ENCODE results near the gene TGFBR3L. TPM values are rescaled to one million over a fixed set of nuclear protein-coding genes. Genes with fewer than 3 reads are reported as not detected.

TGFBR3L gene
- polyA plus RNA-seq, 1 donor (not counting 4 experiments of a cell fraction or from before 2014, with no cell fraction given): 0.28 TPM

DNA sequence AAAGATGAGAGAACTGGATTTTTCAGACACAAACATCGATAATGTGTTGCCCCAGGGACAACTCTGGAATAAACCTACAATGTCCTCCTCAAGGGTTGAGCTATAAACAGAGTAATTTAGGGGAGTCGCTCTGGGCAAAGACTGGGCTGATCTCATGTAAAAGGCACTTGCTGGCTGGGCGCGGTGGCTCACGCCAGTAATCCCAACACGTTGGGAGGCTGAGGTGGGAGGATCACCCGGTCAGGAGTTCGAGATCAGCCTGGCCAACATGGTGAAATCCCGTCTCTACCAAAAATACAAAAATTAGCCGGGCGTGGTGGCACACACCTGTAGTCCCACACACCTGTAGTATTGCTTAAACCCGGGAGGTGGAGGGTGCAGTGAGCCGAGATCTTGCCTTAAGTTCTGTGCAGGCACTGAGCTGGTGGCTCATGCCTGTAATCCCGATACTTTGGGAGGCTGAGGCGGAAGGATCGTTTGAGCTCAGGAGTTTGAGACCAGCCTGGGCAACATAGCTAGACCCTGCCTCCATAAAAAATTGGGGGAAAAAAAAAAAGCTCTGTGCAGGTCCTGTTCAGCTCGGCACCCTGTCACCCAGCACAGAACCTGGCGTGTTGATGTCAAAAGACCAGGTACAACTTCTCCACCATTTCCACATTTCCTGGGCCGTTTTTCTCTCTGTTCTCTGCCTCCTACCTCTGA lies 27.4 kb downstream of the TGFBR3L start:
- DNase-seq (ENCODE audit: low read depth, low spot score) (no peak), FAIRE-seq (no peak)
- dilution Hi-C loops (cut with MboI; ENCODE audit: extremely low pct_ligation_motif_present, low sequenced_read_pairs): no loop called here
- Histone ChIP-seq H3K4me3 (ENCODE audit: control insufficient read depth in 2 of 3, extremely low read depth in 1 of 3, insufficient read depth in 2 of 3, low read depth in 1 of 3, low read length in 3 of 3) (peak overlapping the region in 2 of 3 experiments; percentile 92 to 100), H4K20me1 (ENCODE audit: control insufficient read depth, extremely low read depth, insufficient read depth, low read length) (no peaks in the 10 kb centered on the region), H3K79me2 (ENCODE audit: control insufficient read depth, insufficient read depth, low read length) (peaks cover 32% of the 10 kb centered on the region), H2AFZ (ENCODE audit: control insufficient read depth, low read length) (no peak overlapping the region), H3K27ac (ENCODE audit: control insufficient read depth, insufficient read depth, low read length) (no peak overlapping the region), H3K4me2 (ENCODE audit: control insufficient read depth, extremely low read depth, insufficient read depth, low read depth, low read length) (peak overlapping the region; percentile 82), H3K36me3 (ENCODE audit: control insufficient read depth in 2 of 2, extremely low read depth in 1 of 2, insufficient read depth in 2 of 2, low read length in 2 of 2) (peaks cover 10 to 27% of the 10 kb centered on the region in 2 experiments), H3K9me1 (ENCODE audit: control insufficient read depth, extremely low read depth, insufficient read depth, low read length) (no peaks in the 10 kb centered on the region), H3K9me3 (ENCODE audit: control insufficient read depth, low read depth, low read length) (no peaks in the 10 kb centered on the region), H3K4me1 (ENCODE audit: control insufficient read depth, extremely low read depth, insufficient read depth, low read length) (peaks cover 15% of the 10 kb centered on the region), H3K27me3 (ENCODE audit: control insufficient read depth, extremely low read depth, insufficient read depth, low read length) (no peaks in the 10 kb centered on the region), H3K9ac (ENCODE audit: control insufficient read depth, extremely low read depth, insufficient read depth, low read length) (peak overlapping the region; percentile 9)
- TF ChIP-seq CTCF (optimal IDR thresholded peaks at IDR 0.05 in 1 of 3, IDR thresholded peaks at IDR 0.05 in 1 of 3, conservative IDR thresholded peaks at IDR 0.05 in 1 of 3; ENCODE audit: extremely low read depth in 1 of 3, insufficient read depth in 2 of 3, low read length in 3 of 3) (no peak), EZH2 (IDR thresholded peaks at IDR 0.05; ENCODE audit: low read length) (no peak)

DNA sequence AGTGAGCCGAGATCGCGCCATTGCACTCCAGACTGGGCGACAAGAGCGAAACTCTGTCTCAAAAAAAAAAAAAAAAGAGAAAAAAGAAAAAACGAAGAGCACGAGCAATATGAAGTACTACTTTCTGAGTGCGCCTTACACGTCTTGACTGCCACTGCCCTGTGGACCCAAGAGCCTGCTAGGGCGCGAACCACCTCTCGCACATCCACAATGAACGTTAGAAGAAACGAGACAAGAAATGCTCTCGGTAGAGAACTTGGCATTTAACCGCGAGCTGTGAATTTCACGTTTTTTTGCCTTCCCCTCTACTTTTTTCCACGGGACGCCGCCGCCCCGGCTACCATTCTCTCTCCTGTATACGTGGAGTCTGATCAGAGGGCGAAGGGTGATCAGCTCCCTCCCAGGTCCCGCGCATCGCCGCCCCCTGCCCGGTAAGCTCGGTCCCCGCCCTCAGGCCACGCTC lies 28.4 kb downstream of the TGFBR3L start:
- Histone ChIP-seq H3K27ac (ENCODE audit: control insufficient read depth, insufficient read depth, low read length) (peak overlapping the region; percentile 98), H3K27me3 (ENCODE audit: control insufficient read depth, extremely low read depth, insufficient read depth, low read length) (no peaks in the 10 kb centered on the region), H4K20me1 (ENCODE audit: control insufficient read depth, extremely low read depth, insufficient read depth, low read length) (no peaks in the 10 kb centered on the region), H3K36me3 (ENCODE audit: control insufficient read depth in 2 of 2, extremely low read depth in 1 of 2, insufficient read depth in 2 of 2, low read length in 2 of 2) (peaks cover 4 to 23% of the 10 kb centered on the region in 2 experiments), H3K9ac (ENCODE audit: control insufficient read depth, extremely low read depth, insufficient read depth, low read length) (peak overlapping the region; percentile 100), H3K4me2 (ENCODE audit: control insufficient read depth, extremely low read depth, insufficient read depth, low read depth, low read length) (peak overlapping the region; percentile 82), H3K4me3 (ENCODE audit: control insufficient read depth in 2 of 3, extremely low read depth in 1 of 3, insufficient read depth in 2 of 3, low read depth in 1 of 3, low read length in 3 of 3) (peak overlapping the region; percentile 92 to 100 (median 100)), H3K4me1 (ENCODE audit: control insufficient read depth, extremely low read depth, insufficient read depth, low read length) (peaks cover 15% of the 10 kb centered on the region), H3K79me2 (ENCODE audit: control insufficient read depth, insufficient read depth, low read length) (peaks cover 30% of the 10 kb centered on the region), H3K9me1 (ENCODE audit: control insufficient read depth, extremely low read depth, insufficient read depth, low read length) (no peaks in the 10 kb centered on the region), H3K9me3 (ENCODE audit: control insufficient read depth, low read depth, low read length) (no peaks in the 10 kb centered on the region), H2AFZ (ENCODE audit: control insufficient read depth, low read length) (peak overlapping the region; percentile 86)
- FAIRE-seq (no peak), DNase-seq (ENCODE audit: low read depth, low spot score) (no peak)
- dilution Hi-C loops (cut with MboI; ENCODE audit: extremely low pct_ligation_motif_present, low sequenced_read_pairs): no loop called here
- TF ChIP-seq CTCF (optimal IDR thresholded peaks at IDR 0.05 in 1 of 3, IDR thresholded peaks at IDR 0.05 in 1 of 3, conservative IDR thresholded peaks at IDR 0.05 in 1 of 3; ENCODE audit: extremely low read depth in 1 of 3, insufficient read depth in 2 of 3, low read length in 3 of 3) (no peak), EZH2 (IDR thresholded peaks at IDR 0.05; ENCODE audit: low read length) (no peak)

Measured in keratinocyte (primary cell).